Breast epithelium (tissue), 4 donors: ENCODE measurements around the gene CGNL1. TPM values are rescaled to one million over a fixed set of nuclear protein-coding genes. Genes with fewer than 3 reads are reported as not detected.

Experiments used
- DNase-seq, 2 donors: peaks; one replicate each; pipeline ENCODE4 v3.0.0-alpha.2; 2019; ENCODE audit warnings: low spot score in 2 of 2
- H3K27ac ChIP-seq, 2 donors: fragments of 200-600 bp; sonication (generic) in 1 of 2; one replicate each; pipeline ENCODE4 v1.5.1; 2016 to 2019; ENCODE audit warnings: mild to moderate bottlenecking in 1 of 2
- H3K27me3 ChIP-seq, 2 donors: fragments of 200-600 bp; sonication (generic) in 1 of 2; one replicate each; pipeline versions ENCODE4 v1.5.1 to v1.6.0; 2017 to 2019; ENCODE audit warnings: control low read depth in 1 of 2, mild to moderate bottlenecking in 1 of 2
- H3K36me3 ChIP-seq: fragments of 200-600 bp; one replicate; pipeline ENCODE4 v1.5.1; 2019
- H3K4me1 ChIP-seq, 2 donors: fragments of 200-600 bp; sonication (generic); one replicate each; pipeline ENCODE4 v1.5.1; 2016 to 2019; ENCODE audit warnings: control low read depth in 1 of 2
- H3K4me3 ChIP-seq, 3 donors: fragments of 200-600 bp; sonication (generic); 1 replicate in 2 of 3; 2 replicates in 1 of 3; pipeline ENCODE4 v1.5.1; 2016 to 2019; ENCODE audit warnings: mild to moderate bottlenecking in 3 of 3, moderate library complexity in 2 of 3
- H3K9me3 ChIP-seq, 2 donors: fragments of 200-600 bp; sonication (generic) in 1 of 2; one replicate each; pipeline ENCODE4 v1.5.1; 2016 to 2019; ENCODE audit warnings: control low read depth in 1 of 2
- POLR2A ChIP-seq: fragments of 450-650 bp; IDR thresholded peaks from one replicate; pipeline ENCODE4 v1.6.1; 2016; ENCODE audit warnings: antibody characterized with exemption, mild to moderate bottlenecking, moderate library complexity
- POLR2AphosphoS5 ChIP-seq, 3 donors: sonication (generic); formaldehyde crosslinking; IDR thresholded peaks; one replicate each; pipeline ENCODE4 v1.6.1; 2017; ENCODE audit warnings: antibody characterized with exemption in 3 of 3
- intact Hi-C: fragments of 100-400 bp; cut with DNase I; formaldehyde crosslinking; loops from one replicate; pipeline ENCODE4 v1.15.1; 2023; ENCODE audit warnings: low total_unique reads
- total RNA-seq, 3 donors: library from RNA; depleted of rRNA; stranded (reverse); fragments of >200 nt; gene quantifications; one replicate each; pipeline ENCODE4 v1.1.0, GENCODE V29; 2016
- TF ChIP-seq, protein P1 (sequence below), 3 donors: fragments of 450-650 bp; IDR thresholded peaks; one replicate each; pipeline ENCODE4 v1.5.1; 2016 to 2017; ENCODE audit warnings: antibody characterized with exemption in 3 of 3, mild to moderate bottlenecking in 3 of 3, moderate library complexity in 3 of 3

CGNL1 gene
- total RNA-seq, 3 donors from 2014 or later, result 5.4 to 24.9 (median 18.4) TPM

DNA sequence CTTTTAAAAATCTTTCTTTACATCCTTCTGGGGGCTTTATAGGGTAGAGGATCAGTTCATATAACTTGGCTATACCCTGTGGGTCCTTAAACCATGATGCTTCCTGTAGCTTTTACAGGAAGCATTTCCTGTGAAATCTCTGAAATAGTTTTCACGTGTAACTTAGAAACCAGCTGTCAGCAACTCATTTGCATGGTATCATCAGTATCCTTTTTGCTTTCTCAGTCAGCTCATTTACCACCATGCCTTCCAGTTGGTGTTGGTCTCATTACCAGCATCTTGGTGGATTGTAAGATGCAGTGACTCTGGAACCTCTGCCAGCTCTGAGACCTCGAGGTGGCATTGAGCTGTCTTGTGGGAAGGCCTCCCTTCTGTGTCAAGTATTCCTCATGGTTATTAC, 118.7 kb downstream of the CGNL1 start:
- Histone ChIP-seq H3K4me3 (no peak overlapping the region), H3K9me3 (no peaks in the 10 kb centered on the region), H3K36me3 (no peaks in the 10 kb centered on the region), H3K27me3 (no peaks in the 10 kb centered on the region), H3K27ac (no peak overlapping the region), H3K4me1 (peaks cover 7 to 25% of the 10 kb centered on the region in 2 donors)
- TF ChIP-seq POLR2A (no peak), POLR2AphosphoS5 (IDR thresholded peaks at IDR 0.05) (no peak)
- TF ChIP-seq, protein P1, sequence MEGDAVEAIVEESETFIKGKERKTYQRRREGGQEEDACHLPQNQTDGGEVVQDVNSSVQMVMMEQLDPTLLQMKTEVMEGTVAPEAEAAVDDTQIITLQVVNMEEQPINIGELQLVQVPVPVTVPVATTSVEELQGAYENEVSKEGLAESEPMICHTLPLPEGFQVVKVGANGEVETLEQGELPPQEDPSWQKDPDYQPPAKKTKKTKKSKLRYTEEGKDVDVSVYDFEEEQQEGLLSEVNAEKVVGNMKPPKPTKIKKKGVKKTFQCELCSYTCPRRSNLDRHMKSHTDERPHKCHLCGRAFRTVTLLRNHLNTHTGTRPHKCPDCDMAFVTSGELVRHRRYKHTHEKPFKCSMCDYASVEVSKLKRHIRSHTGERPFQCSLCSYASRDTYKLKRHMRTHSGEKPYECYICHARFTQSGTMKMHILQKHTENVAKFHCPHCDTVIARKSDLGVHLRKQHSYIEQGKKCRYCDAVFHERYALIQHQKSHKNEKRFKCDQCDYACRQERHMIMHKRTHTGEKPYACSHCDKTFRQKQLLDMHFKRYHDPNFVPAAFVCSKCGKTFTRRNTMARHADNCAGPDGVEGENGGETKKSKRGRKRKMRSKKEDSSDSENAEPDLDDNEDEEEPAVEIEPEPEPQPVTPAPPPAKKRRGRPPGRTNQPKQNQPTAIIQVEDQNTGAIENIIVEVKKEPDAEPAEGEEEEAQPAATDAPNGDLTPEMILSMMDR (IDR thresholded peaks at IDR 0.05), result no peak
- no peak for DNase-seq
- intact Hi-C loops, result no loop called here

DNA sequence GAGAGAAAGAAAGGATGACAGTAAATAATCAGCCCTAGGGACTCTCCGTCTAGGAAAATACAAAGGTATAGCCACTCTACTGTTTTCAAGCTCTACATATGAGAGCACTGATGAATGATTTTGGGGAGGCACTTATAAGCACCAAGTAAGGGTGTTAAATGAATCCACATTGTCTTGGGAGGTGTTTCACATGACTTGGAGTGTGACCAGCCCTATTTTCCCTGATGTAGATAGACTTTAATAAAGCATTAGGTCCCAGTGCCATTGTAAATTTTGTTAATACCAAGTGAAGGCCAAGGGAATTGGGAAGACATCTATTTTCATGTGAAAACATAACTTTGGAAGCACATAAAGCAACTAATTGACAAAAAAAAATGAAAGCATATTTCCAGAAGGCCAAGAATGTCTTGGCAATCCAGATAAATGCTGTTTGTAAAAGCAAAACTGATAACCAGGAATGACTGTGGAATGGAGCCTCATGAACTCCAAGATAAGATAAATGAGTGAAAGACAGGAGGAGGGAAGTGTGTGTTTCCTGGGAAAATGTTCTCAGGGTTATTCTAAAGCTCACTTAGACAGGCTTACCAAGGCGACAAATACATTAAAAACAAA, 119.4 kb downstream of the CGNL1 start:
- no peak for TF ChIP-seq POLR2A
- TF ChIP-seq POLR2AphosphoS5 (IDR thresholded peaks at IDR 0.05), result no peak
- TF ChIP-seq, protein P1 (IDR thresholded peaks at IDR 0.05), result no peak
- H3K36me3 ChIP-seq, result no peaks in the 10 kb centered on the region
- no peak for DNase-seq
- H3K4me3 ChIP-seq, result no peak overlapping the region
- peak overlapping the region; percentile 90 to 91 for H3K27ac ChIP-seq
- H3K27me3 ChIP-seq, result no peaks in the 10 kb centered on the region
- no peaks in the 10 kb centered on the region for H3K9me3 ChIP-seq
- H3K4me1 ChIP-seq, result peaks cover 7 to 25% of the 10 kb centered on the region in 2 donors
- intact Hi-C loops, result no loop called here

DNA sequence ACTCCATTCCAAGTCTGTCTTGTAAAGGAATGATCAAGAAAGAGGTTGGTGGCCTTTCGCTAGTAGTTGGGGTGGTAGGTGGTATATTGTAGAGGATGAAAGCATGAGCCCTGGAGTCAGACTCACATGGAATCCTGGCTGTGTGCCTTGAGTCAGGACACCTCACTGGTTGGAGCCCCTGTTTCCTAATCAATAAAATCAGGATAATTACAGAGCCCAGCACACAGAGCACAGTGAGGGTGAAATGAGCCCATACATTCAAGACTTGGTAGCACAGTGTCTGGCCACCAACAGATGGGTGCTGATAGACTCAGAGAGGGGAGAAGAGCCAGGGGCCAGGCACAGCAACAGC, 120.3 kb downstream of the CGNL1 start:
- Histone ChIP-seq H3K27ac (peak overlapping the region; percentile 90 to 91), H3K36me3 (no peaks in the 10 kb centered on the region), H3K9me3 (no peaks in the 10 kb centered on the region), H3K4me3 (no peak overlapping the region), H3K27me3 (no peaks in the 10 kb centered on the region), H3K4me1 (peaks cover 7 to 28% of the 10 kb centered on the region in 2 donors)
- TF ChIP-seq POLR2A (no peak), POLR2AphosphoS5 (IDR thresholded peaks at IDR 0.05) (no peak)
- TF ChIP-seq, protein P1 (IDR thresholded peaks at IDR 0.05), result no peak
- intact Hi-C loops, result no loop called here
- no peak for DNase-seq

DNA sequence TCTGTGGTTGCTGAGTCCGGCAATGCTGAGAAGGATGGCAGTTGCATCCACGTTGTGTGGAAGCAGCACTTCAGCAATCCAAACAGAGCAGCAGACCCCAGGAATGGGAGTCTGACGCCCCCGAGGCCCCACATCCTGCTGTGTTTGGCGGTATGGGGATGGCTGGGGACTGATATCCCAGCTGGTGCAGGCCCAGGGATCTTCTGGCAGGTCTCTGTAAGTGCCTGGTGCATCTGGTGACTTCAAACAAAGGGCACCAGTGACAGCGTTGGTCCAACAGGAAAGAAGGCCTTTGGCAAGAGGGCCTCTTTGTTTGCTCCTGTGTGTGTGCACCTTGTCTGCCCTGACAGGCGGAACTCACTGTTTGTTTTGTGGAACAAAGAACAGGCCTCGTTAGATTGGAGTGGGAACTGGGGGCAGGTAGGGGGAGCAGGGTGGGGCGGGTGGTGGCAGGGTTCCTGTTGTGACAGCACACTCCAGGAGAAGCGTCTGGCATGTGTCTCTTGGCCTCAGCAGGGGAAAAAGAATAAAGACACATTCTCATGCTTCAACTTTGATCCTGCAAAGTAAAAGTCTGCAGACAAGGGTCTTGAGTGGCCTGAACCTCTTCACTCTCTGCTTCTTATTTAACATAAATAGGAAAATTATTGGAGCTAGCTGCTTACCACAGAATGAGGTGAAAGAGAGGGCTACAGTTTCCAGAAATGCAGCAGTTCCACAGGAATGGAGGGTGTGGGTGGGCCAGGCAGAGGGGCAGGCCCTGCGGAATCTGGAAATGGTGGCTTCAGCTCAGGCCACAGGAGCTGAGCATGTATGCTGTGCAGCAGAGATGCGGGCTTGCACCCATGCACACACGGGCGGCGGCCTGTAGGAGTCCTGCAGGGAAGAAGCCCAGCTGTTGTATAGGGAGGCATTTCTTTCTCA, 120.9 kb downstream of the CGNL1 start:
- TF ChIP-seq POLR2AphosphoS5 (IDR thresholded peaks at IDR 0.05) (peak in 1 of 3 donors; percentile 46), POLR2A (no peak)
- TF ChIP-seq, protein P1 (IDR thresholded peaks at IDR 0.05), result peak in 1 of 3 donors; percentile 13
- H3K36me3 ChIP-seq, result no peaks in the 10 kb centered on the region
- H3K4me3 ChIP-seq, result no peak overlapping the region
- H3K9me3 ChIP-seq, result no peaks in the 10 kb centered on the region
- peak; percentile 77 to 83 for DNase-seq
- peaks cover 7 to 29% of the 10 kb centered on the region in 2 donors for H3K4me1 ChIP-seq
- intact Hi-C loops, result no loop called here
- no peaks in the 10 kb centered on the region for H3K27me3 ChIP-seq
- peak overlapping the region; percentile 90 to 91 for H3K27ac ChIP-seq

DNA sequence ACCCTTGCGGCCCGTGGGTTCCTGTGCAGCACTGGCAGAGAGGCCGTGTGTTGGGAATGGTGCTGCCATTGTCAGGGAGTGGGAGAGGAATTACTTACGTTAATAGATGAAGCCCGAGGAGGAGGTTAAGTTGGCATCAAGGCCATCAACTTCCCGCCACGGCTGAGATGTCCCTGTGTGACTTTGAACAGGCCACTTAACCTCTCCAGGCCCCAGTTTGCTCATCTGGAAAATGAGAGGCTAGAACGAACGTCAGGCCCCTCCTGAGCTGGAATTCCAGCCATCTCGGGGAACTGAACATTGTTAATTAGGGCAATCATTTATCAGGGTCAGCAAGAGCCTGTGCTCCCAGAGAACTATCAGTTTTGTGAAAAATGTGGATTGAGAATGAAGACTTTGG, 124.0 kb downstream of the CGNL1 start:
- no peaks in the 10 kb centered on the region for H3K27me3 ChIP-seq
- intact Hi-C loops, result no loop called here
- no peak for DNase-seq
- TF ChIP-seq POLR2A, result no peak
- no peak for TF ChIP-seq POLR2AphosphoS5 (IDR thresholded peaks at IDR 0.05)
- TF ChIP-seq, protein P1 (IDR thresholded peaks at IDR 0.05), result no peak
- no peak overlapping the region for H3K27ac ChIP-seq
- no peaks in the 10 kb centered on the region for H3K36me3 ChIP-seq
- H3K4me3 ChIP-seq, result no peak overlapping the region
- peaks cover 7 to 29% of the 10 kb centered on the region in 2 donors for H3K4me1 ChIP-seq
- no peaks in the 10 kb centered on the region for H3K9me3 ChIP-seq
